ENCODE results near the gene NRN1L.

Gene NRN1L

GRCh38 chr16:67853670-67854069 lies 31.0 kb upstream of the NRN1L start:
- no peak for TF ChIP-seq SIN3A (IDR thresholded peaks at IDR 0.05; ENCODE audit: borderline replicate concordance, insufficient read depth, low read length)
- no peak for TF ChIP-seq REST (IDR thresholded peaks at IDR 0.05; ENCODE audit: insufficient read depth in 1 of 2, low read depth in 2 of 2, low read length in 2 of 2)

- TF ChIP-seq FOXP2 (optimal IDR thresholded peaks at IDR 0.05; ENCODE audit: borderline replicate concordance, extremely low read depth, extremely low read length, insufficient read depth) (no peak), TAF1 (IDR thresholded peaks at IDR 0.05; ENCODE audit: borderline replicate concordance, insufficient read depth, low read length) (no peak), SIN3A (IDR thresholded peaks at IDR 0.05; ENCODE audit: borderline replicate concordance, insufficient read depth, low read length) (no peak), POLR2AphosphoS5 (IDR thresholded peaks at IDR 0.05; ENCODE audit: low read depth, low read length) (no peak), REST (IDR thresholded peaks at IDR 0.05; ENCODE audit: insufficient read depth in 1 of 2, low read depth in 2 of 2, low read length in 2 of 2) (no peak)
Observed at GRCh38 chr16:67855789-67856188, 28.9 kb upstream of the NRN1L start.

- no peak for TF ChIP-seq SIN3A (IDR thresholded peaks at IDR 0.05; ENCODE audit: borderline replicate concordance, insufficient read depth, low read length)
- no peak for TF ChIP-seq REST (IDR thresholded peaks at IDR 0.05; ENCODE audit: insufficient read depth in 1 of 2, low read depth in 2 of 2, low read length in 2 of 2)
- TF ChIP-seq POLR2AphosphoS5 (IDR thresholded peaks at IDR 0.05; ENCODE audit: low read depth, low read length), result no peak
- no peak for TF ChIP-seq TAF1 (IDR thresholded peaks at IDR 0.05; ENCODE audit: borderline replicate concordance, insufficient read depth, low read length)
- TF ChIP-seq FOXP2 (optimal IDR thresholded peaks at IDR 0.05; ENCODE audit: borderline replicate concordance, extremely low read depth, extremely low read length, insufficient read depth), result no peak
Observed at GRCh38 chr16:67856927-67857546, 27.6 kb upstream of the NRN1L start.

- TF ChIP-seq POLR2AphosphoS5 (IDR thresholded peaks at IDR 0.05; ENCODE audit: low read depth, low read length) (no peak), SIN3A (IDR thresholded peaks at IDR 0.05; ENCODE audit: borderline replicate concordance, insufficient read depth, low read length) (no peak)
Observed at GRCh38 chr16:67857547-67858233, 27.0 kb upstream of the NRN1L start.

GRCh38 chr16:67858500-67858899 lies 26.2 kb upstream of the NRN1L start:
- no peak for TF ChIP-seq REST (IDR thresholded peaks at IDR 0.05; ENCODE audit: insufficient read depth in 1 of 2, low read depth in 2 of 2, low read length in 2 of 2)
- TF ChIP-seq FOXP2 (optimal IDR thresholded peaks at IDR 0.05; ENCODE audit: borderline replicate concordance, extremely low read depth, extremely low read length, insufficient read depth), result no peak
